Neutrophil (primary cell): ENCODE data around the gene TBCD.

Source experiments
- H3K27ac ChIP-seq: fragments of 200-600 bp; sonication (generic); 2 replicates; pipeline ENCODE4 v1.5.1; 2016; ENCODE audit warnings: mild to moderate bottlenecking, moderate library complexity
- H3K27me3 ChIP-seq: fragments of 200-600 bp; sonication (generic); 2 replicates; pipeline ENCODE4 v1.6.0; 2016; ENCODE audit warnings: mild to moderate bottlenecking
- H3K36me3 ChIP-seq: fragments of 200-600 bp; sonication (generic); 2 replicates; pipeline ENCODE4 v1.5.1; 2017
- H3K4me1 ChIP-seq, 2 experiments: fragments of 200-600 bp in 1 of 2; sonication (generic) in 1 of 2; 1 replicate in 1 of 2; 2 replicates in 1 of 2; pipeline versions ENCODE4 v1.5.1 to v1.6.1; 2013 to 2016; ENCODE audit warnings: low read depth in 1 of 2, low read length in 1 of 2, mild to moderate bottlenecking in 1 of 2, moderate library complexity in 1 of 2; ENCODE audit not compliant: control insufficient read depth in 1 of 2, insufficient read depth in 1 of 2
- H3K4me3 ChIP-seq, 2 experiments: fragments of 200-600 bp in 1 of 2; sonication (generic) in 1 of 2; 1 replicate in 1 of 2; 2 replicates in 1 of 2; pipeline ENCODE4 v1.5.1; 2013 to 2016; ENCODE audit warnings: low read depth in 1 of 2, low read length in 1 of 2, mild to moderate bottlenecking in 1 of 2, moderate library complexity in 1 of 2
- H3K9me3 ChIP-seq: fragments of 200-600 bp; sonication (generic); 2 replicates; pipeline ENCODE4 v1.5.1; 2016
- TF ChIP-seq, protein P1 (sequence below): fragments of 200-600 bp; sonication (generic); IDR thresholded peaks from 2 replicates; pipeline ENCODE4 v1.5.1; 2016; ENCODE audit warnings: antibody characterized with exemption

The TBCD gene

DNA sequence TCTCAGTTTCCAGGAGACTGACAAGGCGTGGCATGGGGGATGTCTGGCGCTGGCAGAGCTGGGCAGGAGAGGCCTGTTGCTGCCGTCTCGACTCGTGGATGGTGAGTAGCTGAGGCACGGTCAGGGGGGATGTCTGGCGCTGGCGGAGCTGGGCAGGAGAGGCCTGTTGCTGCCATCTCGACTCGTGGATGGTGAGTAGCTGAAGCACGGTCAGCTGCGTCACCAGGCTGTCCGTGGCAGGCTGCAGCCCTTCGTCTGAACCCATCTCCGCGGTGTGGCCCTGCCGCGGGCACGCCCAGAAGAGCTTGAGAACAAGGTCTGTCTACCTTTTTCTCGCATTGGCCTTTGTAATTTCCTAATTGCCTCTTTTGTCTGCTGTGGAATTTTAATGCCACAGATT is 63.0 kb downstream of the TBCD start:
- no peaks in the 10 kb centered on the region for H3K9me3 ChIP-seq
- no peak overlapping the region for H3K27ac ChIP-seq
- H3K36me3 ChIP-seq = peaks cover 10% of the 10 kb centered on the region
- H3K27me3 ChIP-seq = no peaks in the 10 kb centered on the region
- TF ChIP-seq, protein P1, sequence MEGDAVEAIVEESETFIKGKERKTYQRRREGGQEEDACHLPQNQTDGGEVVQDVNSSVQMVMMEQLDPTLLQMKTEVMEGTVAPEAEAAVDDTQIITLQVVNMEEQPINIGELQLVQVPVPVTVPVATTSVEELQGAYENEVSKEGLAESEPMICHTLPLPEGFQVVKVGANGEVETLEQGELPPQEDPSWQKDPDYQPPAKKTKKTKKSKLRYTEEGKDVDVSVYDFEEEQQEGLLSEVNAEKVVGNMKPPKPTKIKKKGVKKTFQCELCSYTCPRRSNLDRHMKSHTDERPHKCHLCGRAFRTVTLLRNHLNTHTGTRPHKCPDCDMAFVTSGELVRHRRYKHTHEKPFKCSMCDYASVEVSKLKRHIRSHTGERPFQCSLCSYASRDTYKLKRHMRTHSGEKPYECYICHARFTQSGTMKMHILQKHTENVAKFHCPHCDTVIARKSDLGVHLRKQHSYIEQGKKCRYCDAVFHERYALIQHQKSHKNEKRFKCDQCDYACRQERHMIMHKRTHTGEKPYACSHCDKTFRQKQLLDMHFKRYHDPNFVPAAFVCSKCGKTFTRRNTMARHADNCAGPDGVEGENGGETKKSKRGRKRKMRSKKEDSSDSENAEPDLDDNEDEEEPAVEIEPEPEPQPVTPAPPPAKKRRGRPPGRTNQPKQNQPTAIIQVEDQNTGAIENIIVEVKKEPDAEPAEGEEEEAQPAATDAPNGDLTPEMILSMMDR = no peak
- H3K4me3 ChIP-seq = no peak overlapping the region
- no peaks in the 10 kb centered on the region for H3K4me1 ChIP-seq

DNA sequence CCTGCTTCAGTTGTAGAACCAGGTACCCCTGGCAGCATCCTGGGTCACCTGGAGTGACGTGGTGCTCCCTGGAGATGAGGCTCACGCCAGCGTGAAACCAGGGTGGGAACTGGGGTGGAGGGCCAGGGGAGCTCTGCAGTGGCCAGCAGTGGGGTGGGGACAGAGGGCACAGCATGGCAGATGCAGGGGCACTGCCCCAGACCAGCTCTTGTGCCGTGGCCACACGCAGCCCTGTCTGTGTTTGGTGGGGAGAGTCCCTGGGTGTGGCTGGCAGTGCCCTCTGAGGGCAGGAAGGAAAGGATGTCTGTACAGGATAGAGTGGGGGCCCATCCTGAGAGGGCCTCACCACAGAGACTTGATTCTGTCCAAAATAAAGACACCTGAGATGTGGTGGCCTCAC is 63.5 kb downstream of the TBCD start:
- TF ChIP-seq, protein P1 = no peak
- Histone ChIP-seq H3K4me1 (no peaks in the 10 kb centered on the region), H3K36me3 (peaks cover 10% of the 10 kb centered on the region), H3K9me3 (no peaks in the 10 kb centered on the region), H3K27ac (no peak overlapping the region), H3K27me3 (no peaks in the 10 kb centered on the region), H3K4me3 (no peak overlapping the region)

DNA sequence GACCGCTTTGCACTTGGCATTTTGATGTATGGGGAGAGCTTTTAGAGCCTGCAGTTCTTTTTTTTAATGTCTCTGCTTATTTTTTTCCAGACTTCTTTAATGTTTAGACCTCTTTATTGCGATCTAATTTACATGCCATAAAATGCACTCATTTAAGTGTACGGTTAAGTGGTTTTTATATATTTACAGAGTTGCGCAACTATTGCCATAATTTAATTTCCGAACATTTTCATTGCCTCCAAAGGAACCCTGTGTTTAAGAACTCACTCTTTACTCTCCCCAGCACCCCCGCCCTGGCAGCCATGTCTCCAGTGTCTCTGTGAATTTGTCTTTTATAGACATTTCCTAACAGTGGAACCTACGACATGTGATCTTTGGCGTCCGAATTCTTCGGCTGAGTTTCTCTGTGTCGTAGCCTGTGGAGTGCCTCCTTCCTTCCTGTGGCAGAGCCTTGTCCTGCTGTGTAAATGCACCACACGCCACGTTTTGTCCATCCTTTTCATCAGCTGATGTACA is 64.0 kb downstream of the TBCD start:
- Histone ChIP-seq H3K4me3 (no peak overlapping the region), H3K9me3 (no peaks in the 10 kb centered on the region), H3K27ac (no peak overlapping the region), H3K36me3 (peaks cover 10% of the 10 kb centered on the region), H3K4me1 (no peaks in the 10 kb centered on the region), H3K27me3 (no peaks in the 10 kb centered on the region)
- TF ChIP-seq, protein P1 = no peak

DNA sequence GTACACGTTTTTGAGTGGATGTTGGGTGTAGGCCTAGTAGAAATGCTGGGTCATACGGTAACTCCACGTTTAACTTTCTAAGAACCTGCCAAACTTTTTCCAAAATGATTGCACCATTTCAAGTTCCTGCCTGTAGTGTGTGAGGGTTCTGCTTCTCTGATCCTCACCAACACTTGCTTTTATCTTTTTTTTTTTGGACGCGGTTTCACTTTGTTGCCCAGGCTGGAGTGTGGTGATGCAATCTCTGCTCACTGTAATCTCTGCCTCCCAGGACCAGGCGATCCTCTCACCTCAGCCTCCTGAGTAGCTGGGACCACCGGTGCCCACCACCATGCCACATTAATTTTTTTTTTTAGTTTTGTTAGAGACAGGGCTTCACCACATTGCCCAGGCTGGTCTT is 64.5 kb downstream of the TBCD start:
- peaks cover 9% of the 10 kb centered on the region for H3K36me3 ChIP-seq
- TF ChIP-seq, protein P1 = no peak

DNA sequence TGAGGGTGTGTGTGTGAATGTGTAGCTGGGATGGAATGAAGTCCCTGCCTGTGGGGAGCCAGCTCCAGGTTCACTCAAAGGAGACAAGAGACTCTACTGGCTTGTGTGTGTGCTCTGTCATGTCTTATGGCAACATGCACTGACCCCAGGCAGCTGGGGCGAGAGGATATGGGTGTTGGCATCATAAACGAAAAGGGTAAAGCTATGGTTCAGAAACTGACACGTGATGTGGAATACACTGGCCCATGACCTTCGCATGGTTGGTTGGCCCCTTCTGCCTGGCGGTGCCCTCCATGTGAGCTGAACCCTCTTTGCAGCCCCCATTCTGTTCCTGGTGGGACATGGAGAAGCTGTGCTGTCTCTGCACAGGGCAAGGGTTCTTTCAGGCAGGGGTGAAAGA is 66.1 kb downstream of the TBCD start:
- H3K4me3 ChIP-seq = no peak overlapping the region
- H3K9me3 ChIP-seq = no peaks in the 10 kb centered on the region
- no peak overlapping the region for H3K27ac ChIP-seq
- H3K36me3 ChIP-seq = peaks cover 3% of the 10 kb centered on the region
- TF ChIP-seq, protein P1 = no peak
- no peaks in the 10 kb centered on the region for H3K4me1 ChIP-seq
- H3K27me3 ChIP-seq = no peaks in the 10 kb centered on the region

More for the DNA sequence above, 64.5 kb downstream of the TBCD start:
- Histone ChIP-seq H3K4me3 (no peak overlapping the region), H3K27ac (no peak overlapping the region), H3K9me3 (no peaks in the 10 kb centered on the region), H3K27me3 (no peaks in the 10 kb centered on the region), H3K4me1 (no peaks in the 10 kb centered on the region)
